GM10847 (cell line): Measurements from ENCODE around the gene MRPS34.

Source experiments
- POLR2A ChIP-seq: IDR thresholded peaks from 2 replicates; pipeline ENCODE4 v1.6.1; 2011; ENCODE audit not compliant: insufficient read length; ENCODE audit errors: extremely low read depth

The MRPS34 gene

GRCh38 chr16:1769402-1770300, 3.3 kb downstream of the MRPS34 start:
- no peak for TF ChIP-seq POLR2A

- TF ChIP-seq POLR2A, result no peak
Observed at GRCh38 chr16:1768767-1769401, 4.0 kb downstream of the MRPS34 start.

- TF ChIP-seq POLR2A, result no peak
Observed at GRCh38 chr16:1768061-1768766, 4.7 kb downstream of the MRPS34 start.

- no peak for TF ChIP-seq POLR2A
Observed at GRCh38 chr16:1767116-1767994, 5.6 kb downstream of the MRPS34 start.

- TF ChIP-seq POLR2A, result no peak
Observed at GRCh38 chr16:1766701-1767100, 6.2 kb downstream of the MRPS34 start.

- TF ChIP-seq POLR2A, result no peak
Observed at GRCh38 chr16:1766231-1766630, 6.7 kb downstream of the MRPS34 start.

GRCh38 chr16:1765826-1766225, 7.1 kb downstream of the MRPS34 start:
- no peak for TF ChIP-seq POLR2A

GRCh38 chr16:1764971-1765370, 8.0 kb downstream of the MRPS34 start:
- TF ChIP-seq POLR2A, result no peak

- no peak for TF ChIP-seq POLR2A
Observed at GRCh38 chr16:1763521-1764511, 9.1 kb downstream of the MRPS34 start.

GRCh38 chr16:1762879-1763520, 9.9 kb downstream of the MRPS34 start:
- no peak for TF ChIP-seq POLR2A

- TF ChIP-seq POLR2A, result no peak
Observed at GRCh38 chr16:1762196-1762878, 10.6 kb downstream of the MRPS34 start.

- TF ChIP-seq POLR2A, result no peak
Observed at GRCh38 chr16:1761751-1762150, 11.2 kb downstream of the MRPS34 start.

GRCh38 chr16:1760911-1761310, 12.0 kb downstream of the MRPS34 start:
- TF ChIP-seq POLR2A, result no peak

GRCh38 chr16:1759511-1759910, 13.4 kb downstream of the MRPS34 start:
- TF ChIP-seq POLR2A, result no peak
